RCC 7860 (cell line): ENCODE results near the gene TMEM163.

ENCODE experiments used
- DNase-seq: peaks from one replicate; pipeline ENCODE4 v3.0.0-alpha.2; 2015; ENCODE audit warnings: low spot score
- FAIRE-seq: peaks from 2 replicates; lab custom pipeline; 2012; peaks lifted over from hg19 to GRCh38; lab: Jason Lieb, UNC

The TMEM163 gene

DNA sequence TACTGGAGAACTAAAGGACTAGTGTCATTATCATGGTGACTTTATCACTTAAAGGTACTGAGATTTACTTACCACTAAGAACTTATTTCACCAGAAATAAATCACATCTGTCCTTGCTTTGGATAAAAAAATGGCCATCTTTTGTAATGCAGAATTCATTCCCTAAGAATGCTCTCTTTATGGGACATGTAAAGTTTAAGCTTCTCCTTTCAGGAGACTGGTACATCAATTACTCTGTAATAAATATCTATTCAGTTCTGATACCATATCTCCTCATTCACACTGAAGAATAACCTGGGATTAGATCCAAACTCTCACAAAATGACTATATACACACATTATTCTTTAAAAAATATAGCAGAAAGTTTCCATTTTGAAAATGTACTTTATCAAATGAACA, 24.4 kb downstream of the TMEM163 start:
- FAIRE-seq = no peak
- no peak for DNase-seq

DNA sequence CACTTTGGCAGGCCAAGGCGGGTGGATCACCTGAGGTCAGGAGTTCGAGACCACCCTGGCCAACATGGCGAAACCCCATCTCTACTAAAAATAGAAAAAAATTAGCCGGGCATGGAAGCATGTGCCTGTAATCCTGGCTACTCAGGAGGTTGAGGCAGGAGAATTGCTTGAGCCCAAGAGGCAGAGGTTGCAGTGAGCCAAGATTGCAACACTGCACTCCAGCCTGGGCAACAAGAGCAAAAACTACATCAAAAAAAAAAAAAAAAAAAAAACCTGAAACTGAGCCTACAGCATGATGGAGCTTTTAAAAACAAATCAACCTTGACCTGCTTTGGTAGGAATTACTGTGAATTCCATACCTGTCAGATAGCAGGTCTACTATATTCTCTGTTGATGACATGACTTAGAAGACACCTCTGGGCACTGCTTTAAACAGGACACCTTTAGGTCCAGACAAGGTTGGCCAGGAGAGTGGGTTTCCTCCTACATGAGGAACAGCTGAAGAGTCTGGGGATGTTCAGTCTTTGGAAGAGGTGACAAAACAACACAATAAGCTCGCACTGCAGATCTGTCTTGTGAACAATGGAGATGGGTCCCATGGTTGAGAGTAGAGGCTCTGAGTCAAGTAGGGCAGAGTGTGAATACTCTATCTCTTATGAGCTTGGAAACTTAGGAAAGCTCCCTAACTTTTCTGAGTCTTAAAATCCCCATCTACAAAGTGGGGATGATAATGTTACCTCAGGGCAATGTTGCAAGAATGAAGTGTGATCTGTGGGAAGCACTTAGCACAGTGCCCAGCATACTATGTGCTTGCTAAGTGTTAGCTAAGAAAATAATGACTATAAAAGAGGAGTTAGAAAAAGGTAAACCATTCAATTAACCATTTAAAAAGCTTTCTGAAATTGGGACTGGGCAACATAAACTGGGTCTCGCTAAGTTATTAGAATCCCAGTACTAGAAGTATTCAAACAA, 25.2 kb downstream of the TMEM163 start:
- FAIRE-seq (no peak), DNase-seq (no peak)

DNA sequence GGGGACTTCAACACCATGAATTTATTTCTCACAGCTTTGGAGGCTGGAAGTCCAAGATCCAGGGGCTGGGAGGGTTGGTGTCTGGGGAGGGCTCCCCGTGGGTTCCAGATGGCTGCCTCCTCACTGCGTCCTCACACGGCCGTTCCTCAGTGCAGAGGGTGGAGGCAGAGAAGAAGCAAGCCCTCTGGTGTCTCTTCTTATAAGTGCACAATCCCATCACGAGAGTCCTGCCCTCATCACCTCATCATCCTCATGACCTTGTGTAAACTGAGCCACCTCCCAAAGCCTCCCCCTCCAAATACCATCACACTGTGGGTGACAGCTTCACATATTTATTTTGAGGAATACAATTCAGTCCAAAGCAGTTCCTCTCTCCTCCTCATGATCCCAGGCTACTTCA, 26.3 kb downstream of the TMEM163 start:
- no peak for FAIRE-seq

DNA sequence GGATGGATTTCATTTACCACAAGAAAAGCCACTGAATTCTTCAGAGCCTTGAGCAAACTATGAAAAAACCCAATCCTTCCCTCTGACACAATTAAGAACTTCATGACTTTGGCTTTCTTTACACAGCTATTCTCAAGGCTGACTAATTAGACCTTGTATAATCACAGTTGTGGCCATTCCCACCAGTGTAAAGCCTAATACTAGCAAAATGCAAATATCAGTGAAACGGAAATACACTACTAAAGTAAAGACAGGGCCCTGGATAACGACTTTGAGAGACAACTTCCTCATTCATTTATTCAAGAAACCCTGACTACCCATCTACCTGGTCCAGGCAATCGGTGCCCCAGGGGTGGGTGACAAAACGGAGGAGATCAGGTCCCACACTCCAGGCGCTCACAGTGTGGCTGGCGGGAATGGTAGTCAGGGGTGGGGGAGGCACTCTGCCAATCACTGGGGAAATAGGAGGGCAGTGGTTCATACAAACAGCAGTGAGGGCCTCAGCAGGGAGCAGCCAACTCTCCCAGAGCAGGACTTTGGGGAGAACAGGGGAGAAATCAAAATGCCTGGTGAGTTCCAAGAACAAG, 28.1 kb downstream of the TMEM163 start:
- DNase-seq (no peak), FAIRE-seq (no peak)

More for the DNA sequence above, 26.3 kb downstream of the TMEM163 start:
- DNase-seq = no peak

DNA sequence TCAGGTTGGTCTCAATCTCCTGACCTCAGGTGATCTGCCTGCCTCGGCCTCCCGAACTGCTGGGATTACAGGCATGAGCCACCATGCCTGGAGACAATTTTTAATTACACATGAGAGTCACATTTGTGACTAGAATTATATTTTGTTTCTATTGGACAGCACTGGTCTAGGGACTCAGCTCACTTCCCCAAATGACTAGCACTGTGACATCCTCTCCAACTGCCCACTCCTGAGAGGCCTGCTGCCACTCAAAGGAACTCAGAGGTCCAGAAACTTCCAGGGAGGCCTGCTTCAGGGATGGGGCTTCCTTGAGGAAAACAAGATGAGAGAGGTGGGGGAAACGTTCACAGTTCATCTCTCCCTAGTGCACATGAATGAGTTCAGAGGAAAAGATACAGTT, 29.5 kb downstream of the TMEM163 start:
- FAIRE-seq (no peak), DNase-seq (no peak)

DNA sequence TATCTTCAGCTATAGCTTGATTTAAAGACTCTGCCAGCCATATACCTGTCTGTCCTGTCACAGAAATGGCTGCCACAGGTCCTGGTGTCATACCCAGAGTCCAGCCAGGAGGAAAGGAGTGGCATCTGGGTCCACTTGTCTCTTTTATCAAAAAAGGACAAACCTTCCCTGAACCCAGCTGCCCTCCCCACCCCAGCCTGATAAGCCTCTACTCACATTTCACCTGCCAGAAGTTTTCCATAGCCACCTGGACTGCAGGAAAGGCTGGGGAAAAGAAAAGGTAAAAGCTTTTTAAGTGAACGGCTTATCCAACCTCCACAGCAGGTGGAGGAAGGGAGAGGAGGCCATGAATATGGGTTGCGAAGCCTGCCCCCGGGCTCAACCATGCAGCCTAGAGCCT, 32.8 kb downstream of the TMEM163 start:
- DNase-seq (no peak), FAIRE-seq (no peak)

DNA sequence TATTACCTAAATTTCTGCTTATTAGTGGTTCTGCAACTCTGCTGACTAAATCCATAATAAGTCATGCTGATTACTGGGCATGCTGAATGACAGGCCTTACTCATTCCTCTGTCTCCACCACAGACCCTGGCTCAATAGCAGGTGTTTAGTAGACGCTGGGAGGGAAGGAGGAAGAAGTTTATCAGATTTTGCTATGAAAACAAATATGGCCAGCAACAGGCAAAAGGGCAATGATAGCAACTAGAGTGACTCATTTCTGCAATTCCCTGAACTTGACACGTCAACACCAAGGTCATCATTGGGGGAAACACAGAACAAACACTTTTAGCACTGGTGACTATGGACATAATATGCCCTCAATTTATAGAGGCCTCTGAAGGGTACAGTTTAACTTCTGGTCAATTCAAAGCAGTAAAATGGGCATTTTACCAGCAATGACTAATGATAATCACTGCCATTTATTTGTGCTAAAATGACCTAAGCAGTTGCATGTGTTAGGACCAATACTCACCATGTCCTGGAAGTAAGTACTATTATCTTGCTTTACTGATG, 35.2 kb downstream of the TMEM163 start:
- peak; percentile 76 for FAIRE-seq
- DNase-seq = peak; percentile 77

DNA sequence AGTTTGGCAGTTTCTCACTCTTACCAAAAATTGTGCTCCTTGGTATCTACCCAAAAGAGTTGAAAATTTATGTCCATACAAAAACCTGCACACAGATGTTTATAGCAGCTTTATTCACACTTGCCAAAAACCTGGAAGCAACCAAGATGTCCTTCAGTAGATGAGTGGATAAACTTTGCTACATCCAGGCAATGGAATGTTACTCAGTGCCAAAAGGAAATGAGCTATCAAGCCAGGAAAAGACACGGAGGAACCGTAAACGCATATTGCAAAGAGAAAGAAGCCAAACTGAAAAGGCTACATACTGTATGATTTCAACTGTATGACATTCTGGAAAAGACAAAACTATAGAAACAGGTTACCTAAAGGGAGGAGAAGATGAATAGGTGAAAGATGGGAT, 36.1 kb downstream of the TMEM163 start:
- no peak for DNase-seq
- no peak for FAIRE-seq

DNA sequence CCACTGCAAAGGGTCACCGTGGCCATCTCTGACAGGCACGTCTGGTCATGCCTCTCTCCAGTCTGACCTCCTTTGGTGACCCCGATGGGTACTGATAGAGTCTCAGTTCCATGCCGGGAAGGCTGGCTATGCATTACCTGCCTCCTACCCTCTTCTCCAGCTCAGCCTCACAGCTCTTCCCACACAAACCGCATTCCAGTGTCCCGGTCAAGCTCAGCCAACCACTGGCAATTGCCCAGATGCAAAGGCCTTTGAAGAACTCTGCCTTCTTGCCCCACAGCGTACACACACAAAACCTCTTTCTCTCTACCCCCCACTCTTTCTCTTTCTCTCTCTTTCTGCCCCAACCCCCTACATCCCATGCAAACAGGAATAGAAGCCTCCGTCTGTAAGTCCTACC, 37.6 kb downstream of the TMEM163 start:
- FAIRE-seq (peak; percentile 49), DNase-seq (peak; percentile 29)

DNA sequence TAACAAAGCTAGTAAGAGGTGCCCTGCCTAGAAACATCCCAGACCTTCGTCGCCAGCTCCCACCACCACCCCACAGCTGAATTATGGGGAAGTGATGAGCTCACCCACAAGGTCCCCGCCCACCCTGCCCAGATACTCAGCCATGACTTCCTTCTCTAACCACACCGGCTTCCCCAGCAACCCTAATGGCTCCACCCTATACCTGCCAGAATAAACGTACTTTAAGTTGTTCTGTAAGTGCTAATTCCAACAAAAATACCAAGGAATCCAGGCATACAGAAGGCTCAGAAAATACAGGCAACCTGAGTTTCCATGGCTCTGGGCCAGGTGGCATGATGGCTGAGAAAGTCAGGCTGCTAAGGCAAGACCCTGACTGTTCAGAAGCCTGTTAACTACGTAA, 39.1 kb downstream of the TMEM163 start:
- no peak for DNase-seq
- no peak for FAIRE-seq

DNA sequence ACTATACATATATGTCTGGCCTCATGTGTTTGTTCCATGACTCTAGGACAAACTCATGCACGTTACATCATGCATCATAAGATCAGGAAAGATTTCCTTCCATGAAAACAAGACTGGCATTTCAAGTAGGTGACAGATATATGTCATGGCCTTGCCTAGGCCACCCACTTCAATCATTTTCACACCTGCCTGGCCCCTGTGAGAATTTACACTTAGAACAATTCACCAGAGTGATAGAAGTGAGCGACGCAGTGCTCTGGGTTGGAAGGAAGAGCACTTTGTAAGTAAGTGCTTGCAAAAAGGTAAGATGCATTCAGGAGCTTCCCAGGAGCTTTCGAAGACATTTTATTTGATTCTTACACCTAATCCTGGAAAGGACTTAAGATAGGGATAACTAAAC, 39.5 kb downstream of the TMEM163 start:
- DNase-seq = no peak
- no peak for FAIRE-seq

DNA sequence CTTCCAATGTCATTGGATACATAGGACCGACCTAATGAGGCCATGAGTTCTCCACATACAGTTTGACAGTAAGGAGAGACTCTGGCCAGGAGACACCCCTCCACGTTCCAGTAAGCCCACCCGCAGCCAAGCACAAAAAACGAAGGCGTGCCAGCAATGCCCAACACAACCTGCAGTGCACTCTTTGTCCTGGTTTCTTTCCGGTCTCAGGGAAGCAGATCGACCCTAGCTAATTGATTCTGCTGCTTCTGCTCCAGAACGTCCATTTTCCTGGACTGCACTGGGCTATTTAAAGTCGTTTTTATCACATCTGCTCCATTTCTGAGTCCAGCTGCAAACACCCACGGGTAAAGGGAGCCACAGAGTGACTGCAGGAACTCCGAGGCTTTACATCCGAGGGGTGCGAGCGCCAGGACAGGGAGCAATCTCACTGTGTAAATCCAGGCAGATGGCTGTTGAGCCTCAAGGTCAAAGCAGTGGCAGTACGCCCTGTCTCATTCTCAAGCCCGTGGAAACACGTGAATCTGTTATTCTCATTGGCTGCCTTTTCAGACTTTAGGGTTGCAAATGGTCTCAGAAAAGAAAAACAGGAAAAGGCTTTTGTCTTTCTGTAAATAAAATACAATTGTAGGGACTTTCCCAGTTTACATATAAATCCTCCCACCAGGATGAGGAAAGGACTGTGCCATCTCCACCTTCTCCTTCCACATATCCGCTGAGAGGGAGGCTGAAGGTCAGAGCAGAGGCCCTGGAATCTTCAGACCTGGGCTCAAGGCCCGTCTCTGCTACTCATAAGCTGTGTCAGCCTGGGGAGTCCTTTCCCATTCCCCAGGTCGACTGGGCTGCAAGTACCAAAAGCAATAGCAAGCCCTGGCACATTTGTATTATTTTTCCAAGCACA, 40.7 kb downstream of the TMEM163 start:
- FAIRE-seq = no peak
- DNase-seq = no peak

DNA sequence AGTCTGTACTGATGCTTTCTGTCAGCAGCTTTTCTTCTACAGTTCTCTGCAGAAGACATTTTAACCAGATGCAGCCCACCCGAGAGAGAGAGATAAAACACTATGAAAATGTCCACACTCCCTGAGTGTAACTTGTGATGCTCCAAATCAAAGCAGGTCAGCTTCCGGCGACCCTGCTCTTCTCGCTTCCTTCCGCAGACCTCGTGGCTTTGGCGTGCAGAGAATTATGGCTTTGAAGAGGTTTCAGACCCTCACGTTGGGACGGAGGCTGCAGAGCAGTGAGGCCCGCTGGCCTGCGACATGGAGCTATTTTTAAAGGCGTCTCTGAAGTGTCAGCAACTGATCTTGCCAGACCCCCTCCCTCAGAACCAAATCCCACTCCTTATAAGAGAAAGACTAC, 41.8 kb downstream of the TMEM163 start:
- DNase-seq (no peak), FAIRE-seq (no peak)

DNA sequence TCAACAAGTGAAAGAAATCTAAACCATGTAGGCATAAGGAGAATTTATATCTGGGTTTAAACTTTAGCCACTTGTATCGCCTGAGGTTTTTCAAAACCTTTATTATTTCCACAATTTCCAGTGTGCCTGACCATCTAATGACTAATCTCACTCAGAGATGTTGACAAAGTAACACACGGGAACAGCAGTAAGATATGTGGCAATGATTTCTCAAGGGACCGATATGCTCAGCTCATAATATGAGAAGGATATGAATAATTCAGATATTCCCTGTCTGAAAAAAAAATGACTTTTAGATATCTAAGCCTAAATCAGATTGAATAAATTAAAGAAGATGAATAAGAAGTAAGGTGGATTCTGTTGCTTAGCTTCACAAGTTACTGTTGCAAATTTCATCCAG, 43.5 kb downstream of the TMEM163 start:
- DNase-seq (no peak), FAIRE-seq (no peak)

DNA sequence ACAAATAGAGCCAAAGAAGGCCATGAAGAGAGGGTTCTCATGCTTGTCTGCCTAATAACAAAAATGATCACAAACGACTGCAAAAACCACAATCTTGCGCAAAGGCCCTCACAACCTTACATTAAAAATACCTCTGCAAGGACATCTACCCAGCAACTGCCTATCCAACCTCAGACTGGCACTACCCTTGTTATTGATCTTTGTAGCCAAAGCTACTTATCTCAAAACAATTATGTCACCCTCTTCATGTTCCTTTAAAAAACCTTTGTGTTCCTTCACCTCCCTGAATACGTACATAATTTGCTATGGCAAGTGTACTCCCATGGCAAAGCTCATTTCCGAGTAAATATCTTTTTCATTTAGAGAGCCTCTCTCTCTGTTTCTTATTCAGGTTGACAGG, 44.1 kb downstream of the TMEM163 start:
- no peak for DNase-seq
- FAIRE-seq = no peak

DNA sequence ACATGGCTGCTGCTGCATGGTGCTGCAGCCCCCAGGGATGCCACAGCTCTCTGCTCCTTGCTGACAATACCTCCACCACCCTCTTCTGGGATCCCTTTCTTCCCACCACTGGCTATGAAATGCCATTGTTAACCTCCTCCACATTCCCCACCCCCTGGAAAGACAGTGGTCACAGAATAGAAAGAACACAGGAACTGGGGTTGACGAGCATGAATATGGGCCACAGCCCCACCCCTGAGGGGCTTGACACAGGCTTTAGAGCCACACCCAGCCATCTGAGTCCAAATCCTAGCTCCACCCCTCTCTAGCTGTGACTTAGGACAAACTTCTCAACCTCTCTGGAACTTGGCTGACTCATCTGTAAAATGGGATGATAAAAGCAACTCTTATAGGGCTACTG, 47.3 kb downstream of the TMEM163 start:
- FAIRE-seq = no peak
- DNase-seq = peak; percentile 37

DNA sequence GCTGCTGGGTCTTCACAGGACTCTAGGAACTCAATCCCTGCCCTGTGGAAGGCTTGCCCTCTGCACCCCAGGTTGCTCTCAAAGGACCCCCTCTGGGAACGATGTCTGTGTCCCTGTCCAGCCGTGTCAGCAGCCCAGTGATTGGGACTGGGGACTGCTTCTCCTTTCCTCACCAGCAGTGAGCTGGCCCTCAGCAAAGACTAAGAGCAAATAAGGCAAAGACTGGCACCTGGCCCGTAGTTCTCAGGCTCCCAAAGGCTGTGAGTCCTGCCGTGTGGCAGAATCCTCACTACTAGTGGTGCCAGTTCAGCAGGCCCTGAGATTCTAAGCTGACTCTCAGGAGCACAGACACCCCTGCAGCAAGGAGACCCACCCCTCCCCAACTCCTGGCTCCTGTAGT, 47.8 kb downstream of the TMEM163 start:
- DNase-seq (no peak), FAIRE-seq (no peak)

DNA sequence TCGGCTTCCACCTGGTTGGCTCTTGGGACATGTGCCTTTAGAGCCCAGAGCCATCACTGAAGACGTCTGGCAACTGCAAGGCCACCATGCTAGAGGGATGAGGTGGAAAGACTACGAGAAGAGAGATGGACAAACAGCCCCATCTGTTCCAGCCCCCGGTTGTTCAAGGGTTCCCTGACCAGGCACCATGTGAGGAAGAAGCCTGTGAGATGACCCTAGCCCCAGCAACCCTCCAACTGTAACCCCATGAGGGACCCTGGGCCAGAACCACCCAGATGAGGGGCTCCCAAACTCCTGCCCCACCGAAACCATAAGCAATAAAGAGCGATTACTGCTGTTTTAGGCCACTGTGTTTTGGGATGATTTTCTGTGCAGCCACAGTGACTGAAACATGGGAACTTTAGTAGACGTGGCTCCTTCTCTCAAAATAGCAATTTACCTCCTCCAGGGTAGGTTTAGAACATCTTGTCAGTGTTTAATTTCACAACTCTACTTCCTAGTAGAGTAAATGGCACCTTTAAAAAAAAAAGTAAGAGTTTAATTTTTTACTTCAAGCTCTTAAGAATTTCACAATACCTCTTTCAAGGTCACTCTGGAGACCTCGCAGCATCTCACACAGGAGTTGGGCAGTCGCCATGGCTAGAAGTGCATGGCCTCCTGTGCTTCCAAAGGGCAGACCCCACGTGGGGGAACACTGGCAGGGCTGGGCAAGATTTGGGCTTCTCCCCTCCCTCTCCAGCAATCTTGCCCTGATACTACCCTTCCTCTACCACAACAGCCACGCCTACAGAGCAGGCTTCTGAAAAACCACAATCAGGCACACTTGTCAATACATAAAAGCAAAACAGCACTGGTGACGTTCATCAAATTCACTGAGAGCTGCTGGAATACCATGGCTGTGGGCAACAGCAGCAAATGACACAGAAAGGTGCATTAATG, 48.8 kb downstream of the TMEM163 start:
- DNase-seq (no peak), FAIRE-seq (no peak)

DNA sequence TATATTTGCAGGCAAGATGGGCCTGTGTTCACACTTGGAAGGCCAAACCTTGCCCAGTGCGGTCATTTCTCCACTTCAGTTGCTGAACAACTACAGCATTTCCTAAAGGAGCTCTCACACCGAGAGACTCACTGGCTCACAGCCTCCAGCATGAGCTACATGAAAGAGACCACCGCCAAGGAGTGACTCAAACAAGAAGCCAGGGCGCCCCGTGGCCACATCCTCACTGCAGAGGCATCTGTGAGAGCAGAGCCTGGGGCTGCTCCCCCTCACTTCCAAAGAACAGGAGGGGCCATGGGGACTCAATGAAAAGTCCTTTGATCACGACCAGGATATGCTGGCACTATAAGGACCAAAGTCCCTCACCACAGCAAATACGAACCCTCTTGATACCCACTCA, 50.0 kb downstream of the TMEM163 start:
- FAIRE-seq (peak; percentile 86), DNase-seq (peak; percentile 84)

DNA sequence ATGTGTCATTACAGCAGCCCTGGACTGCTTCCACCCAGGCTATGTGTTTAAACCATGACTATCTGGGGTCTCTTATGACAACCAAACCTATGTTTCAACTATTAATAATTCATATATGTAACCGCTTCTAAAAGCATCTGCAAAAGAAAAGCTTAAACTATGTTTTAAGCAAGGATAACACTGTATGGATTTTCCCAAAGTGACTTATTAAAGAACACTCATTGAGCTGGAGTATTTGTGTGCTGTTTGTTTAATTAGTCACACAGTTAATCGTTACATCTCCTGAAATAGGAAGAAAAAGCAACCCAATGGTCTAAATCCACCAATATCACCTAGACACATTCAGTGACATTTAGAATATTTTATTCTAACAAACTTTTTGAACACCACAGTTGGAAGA, 51.3 kb downstream of the TMEM163 start:
- FAIRE-seq (peak; percentile 87), DNase-seq (peak; percentile 69)
